Bone marrow (tissue), 2 donors: ENCODE data around the gene PERCC1.
"Not testable (repeated sequence)": the region's sequence is repeated elsewhere in the genome, so short reads cannot be mapped to it uniquely, and the experiment has no call there.

Experiments
- DNase-seq, 2 donors: peaks; one replicate each; lab custom pipeline; 2025; lab: John Stamatoyannopoulos, UW

The PERCC1 gene

GRCh38 chr16:1469141-1469540 lies 38.3 kb downstream of the PERCC1 start:
- DNase-seq, result not testable (repeated sequence)

DNA sequence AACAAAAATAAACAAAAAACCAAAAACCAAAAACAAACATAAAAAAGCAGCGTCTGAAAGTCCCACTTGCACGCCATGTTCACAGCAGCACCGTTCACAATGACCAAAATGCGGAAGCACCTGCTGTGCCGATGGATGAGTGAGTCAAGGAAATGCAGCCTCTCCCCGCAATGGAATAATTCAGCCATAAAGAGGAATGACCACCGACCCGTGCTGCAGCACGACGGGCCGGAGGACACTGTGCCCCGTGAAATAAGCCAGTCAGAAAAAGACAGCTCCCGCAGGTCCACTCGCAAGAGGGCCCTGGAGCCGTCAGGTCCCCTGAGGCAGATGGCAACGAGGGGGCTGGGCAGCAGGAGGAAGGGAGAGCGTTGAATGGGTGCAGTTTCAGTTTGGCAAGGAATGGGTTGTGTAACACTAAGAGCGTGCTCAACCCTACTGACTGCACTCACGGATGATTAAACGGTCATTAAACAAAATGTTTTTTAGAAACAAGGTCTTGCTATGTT lies 38.9 kb downstream of the PERCC1 start:
- peak in 1 of 2 donors; percentile 29 for DNase-seq

GRCh38 chr16:1470481-1471251 lies 39.8 kb downstream of the PERCC1 start:
- DNase-seq, result peak in 1 of 2 donors; percentile 25

DNA sequence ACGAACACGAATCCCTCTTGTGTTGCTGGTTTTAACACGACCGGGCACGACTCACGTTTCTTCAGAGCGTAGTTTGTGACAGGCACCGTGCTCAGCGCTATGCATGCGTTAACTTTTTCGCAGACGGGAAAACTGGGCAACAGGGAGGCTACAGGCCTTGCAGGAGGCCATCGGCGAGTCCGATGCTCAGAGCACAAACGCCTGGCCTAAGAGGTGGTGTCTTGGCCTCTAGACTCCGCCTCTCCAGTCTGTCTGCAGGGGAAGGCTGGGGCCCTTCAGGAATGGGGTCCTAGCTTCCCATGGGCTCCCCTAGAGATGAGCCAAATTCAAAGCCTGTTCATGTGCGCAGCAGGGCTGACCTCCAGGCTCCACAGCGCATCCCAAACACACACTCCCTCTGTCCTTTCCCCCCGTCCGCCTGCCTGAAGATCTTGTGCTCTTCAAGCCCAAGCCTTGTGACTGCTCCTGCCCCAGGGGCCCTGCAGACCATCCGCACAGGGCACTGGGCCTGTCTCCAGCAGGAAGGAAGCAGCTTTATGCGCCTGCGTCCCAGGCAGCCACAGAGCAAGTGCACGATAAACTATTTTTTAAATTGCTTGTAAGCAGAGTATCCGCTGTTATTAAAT lies 40.8 kb downstream of the PERCC1 start:
- no peak for DNase-seq

GRCh38 chr16:1472974-1473373 lies 42.1 kb downstream of the PERCC1 start:
- no peak for DNase-seq

DNA sequence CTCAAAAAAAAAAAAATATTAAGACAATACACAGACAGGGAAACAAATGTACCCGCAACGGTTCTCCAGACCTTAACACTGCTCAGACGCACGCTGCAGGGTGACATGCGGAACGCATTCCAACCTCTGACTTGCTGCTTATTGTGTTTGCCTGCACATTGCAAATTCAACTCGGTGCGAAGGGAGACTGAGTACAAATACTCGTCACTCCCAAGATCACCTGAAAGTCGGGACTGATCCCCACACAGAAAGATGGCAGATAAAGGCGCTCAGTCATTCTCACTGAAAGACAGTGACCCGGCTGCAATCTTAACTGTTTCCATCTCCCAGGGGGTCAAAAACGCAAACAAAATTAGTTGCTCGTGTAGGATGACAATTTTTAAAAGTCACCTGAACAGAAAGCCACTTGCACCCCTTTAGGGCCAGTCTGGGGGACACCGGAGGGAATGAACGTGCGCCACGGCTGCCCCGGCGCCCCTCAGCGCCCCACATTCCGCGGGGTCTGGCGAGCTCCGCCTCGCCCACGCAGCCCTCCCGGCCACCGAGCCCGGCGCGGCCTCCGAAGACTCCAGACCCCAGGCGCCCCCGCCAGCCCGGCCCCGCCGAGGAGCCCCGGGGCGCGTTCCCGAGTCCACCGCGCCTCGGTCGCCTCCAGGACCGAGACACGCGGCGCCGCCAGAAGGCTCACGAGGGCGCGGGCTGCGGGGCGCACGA lies 43.4 kb downstream of the PERCC1 start:
- DNase-seq, result no peak

DNA sequence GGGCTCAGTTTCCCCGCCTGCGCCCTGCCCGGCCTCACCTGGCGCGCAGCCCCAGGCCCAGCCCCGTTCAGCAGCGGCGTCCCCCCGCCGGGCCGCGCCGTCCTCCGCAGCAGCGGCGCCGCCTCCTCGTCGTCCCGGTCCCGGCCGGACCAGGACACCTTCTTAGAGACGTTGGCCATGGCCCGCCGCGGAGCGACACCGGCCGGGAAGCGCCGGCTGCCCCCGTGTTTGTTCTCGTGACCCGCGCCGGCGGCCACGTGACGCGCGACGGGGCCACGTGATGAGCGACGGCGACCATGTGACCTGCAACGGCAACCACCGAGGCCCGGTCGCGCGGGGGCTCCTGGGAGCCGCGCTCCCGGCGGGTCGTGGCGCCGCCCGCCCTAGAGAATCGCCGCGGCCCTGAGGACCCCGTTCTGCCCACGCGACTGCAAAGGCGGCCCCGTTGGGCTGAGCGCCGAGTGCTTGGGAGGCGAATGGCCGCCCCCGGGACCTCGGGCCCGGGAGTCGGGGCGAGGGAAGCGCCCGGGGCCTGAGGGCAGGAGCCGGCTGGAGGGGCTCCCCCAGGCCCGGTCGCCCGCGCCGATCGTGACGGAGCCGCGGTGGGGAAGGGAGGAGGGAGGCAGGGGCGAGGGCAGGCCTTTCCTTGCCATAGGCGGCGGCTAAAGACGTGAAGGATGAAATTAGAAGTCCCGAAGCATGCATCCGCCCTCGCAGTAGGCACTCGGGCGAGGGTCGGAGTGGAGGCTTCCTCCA lies 44.1 kb downstream of the PERCC1 start, which contains the start of gene CLCN7:
Gene CLCN7 (minus strand): TSS at position 233 of the 756 bp plus-strand sequence. CDS start 54 bp downstream, at position 179.
- DNase-seq, result peak; percentile 61 to 82

- DNase-seq, result no peak
Observed at GRCh38 chr16:1475552-1476114, 44.8 kb downstream of the PERCC1 start.

DNA sequence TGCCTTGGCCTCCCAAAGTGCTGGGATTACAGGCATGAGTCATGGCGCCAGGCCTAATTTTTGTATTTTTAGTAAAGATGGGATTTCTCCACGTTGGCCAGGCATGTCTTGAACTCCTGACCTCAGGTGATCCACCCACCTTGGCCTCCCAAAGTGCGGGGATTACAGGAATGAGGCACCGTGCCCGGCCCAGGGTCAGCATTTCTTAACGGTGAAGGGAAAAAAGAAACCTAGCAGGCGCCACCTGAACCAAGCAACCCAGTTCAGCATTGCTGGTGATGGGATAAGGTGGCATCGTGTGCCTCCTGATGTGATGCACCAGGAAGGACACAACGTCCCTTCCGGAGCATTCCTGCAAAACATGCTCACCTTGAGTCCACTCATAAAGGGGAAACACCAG lies 46.2 kb downstream of the PERCC1 start:
- DNase-seq, result no peak

- not testable (repeated sequence) for DNase-seq
Observed at GRCh38 chr16:1478937-1479336, 48.1 kb downstream of the PERCC1 start.

DNA sequence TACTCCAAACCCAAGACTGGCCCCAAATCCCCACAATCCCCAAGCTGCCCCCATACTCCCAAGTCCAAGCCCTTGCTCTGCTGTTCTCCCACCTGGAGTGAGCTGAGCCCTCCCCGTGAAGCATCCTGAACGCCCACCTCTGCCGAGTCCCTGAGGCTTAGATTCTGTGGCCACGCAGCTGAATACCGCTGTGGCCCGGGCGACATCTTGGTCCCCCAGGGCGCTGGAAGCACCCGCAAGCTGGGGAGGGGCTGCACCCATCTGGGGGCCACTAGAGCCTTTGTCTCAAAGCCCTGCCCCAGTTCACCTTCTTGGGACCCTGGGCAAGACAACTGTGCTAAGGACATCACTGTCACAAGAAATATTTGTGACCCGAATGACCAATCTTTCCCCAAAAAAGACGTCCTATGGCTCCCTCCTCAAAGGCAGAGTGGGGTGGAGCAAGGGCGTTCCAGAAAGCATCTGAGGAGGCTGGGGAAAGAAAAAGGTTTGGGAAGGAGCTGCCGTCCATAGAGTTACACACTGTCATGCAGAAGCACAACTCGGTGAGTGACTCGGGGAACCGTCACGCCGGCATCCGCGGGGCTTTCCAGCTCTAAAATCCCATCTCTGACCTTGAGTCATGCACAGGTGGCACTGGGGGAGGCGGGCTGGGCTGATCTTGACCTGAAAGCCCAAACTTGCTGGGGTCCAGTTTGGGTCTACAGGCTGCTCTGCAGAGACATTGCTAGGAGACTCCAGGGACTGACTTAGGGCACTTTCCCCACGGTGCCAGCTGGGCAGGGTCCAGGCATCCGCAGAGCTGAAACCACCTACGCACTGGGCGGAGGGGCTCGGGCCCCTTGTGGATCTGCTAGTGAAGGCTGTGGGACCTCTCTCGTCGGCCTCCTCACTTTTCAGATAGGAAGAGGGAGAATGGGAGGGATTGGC lies 51.3 kb downstream of the PERCC1 start:
- no peak for DNase-seq
